Measurements from ENCODE around the gene HM13.
"Not testable (repeated sequence)": the region's sequence is repeated elsewhere in the genome, so short reads cannot be mapped to it uniquely, and the experiment has no call there.

The HM13 gene

GRCh38 chr20:31593221-31594001 lies 79.2 kb downstream of the HM13 start:
- DNase-seq, result no peak

GRCh38 chr20:31594002-31594557 lies 79.8 kb downstream of the HM13 start:
- DNase-seq, result no peak

- peak in 1 of 14 donors; percentile 4 for DNase-seq
Measured at GRCh38 chr20:31594558-31595379, 80.5 kb downstream of the HM13 start.

- DNase-seq, result no peak
Measured at GRCh38 chr20:31595380-31595653, 81.1 kb downstream of the HM13 start.

- DNase-seq, result peak in 5 of 14 donors; percentile 7 to 30 (median 13)
Measured at GRCh38 chr20:31595654-31596411, 81.6 kb downstream of the HM13 start.

- DNase-seq, result not testable (repeated sequence)
Measured at GRCh38 chr20:31596412-31596715, 82.1 kb downstream of the HM13 start.

GRCh38 chr20:31596831-31597480 lies 82.7 kb downstream of the HM13 start:
- DNase-seq, result no peak

- DNase-seq, result no peak
Measured at GRCh38 chr20:31597481-31597855, 83.2 kb downstream of the HM13 start.

- no peak for DNase-seq
Measured at GRCh38 chr20:31602431-31602778, 88.2 kb downstream of the HM13 start.

- DNase-seq, result no peak
Measured at GRCh38 chr20:31602779-31603441, 88.7 kb downstream of the HM13 start.

GRCh38 chr20:31603822-31604566 lies 89.8 kb downstream of the HM13 start:
- DNase-seq, result peak; percentile 29 to 92 (median 81)

- DNase-seq, result peak in 1 of 14 donors; percentile 62
Measured at GRCh38 chr20:31604567-31605030, 90.4 kb downstream of the HM13 start.

- peak; percentile 21 to 93 (median 83) for DNase-seq
Measured at GRCh38 chr20:31605031-31605901, 91.0 kb downstream of the HM13 start, which contains the start of gene ID1. TSS of gene ID1 (plus strand) at chr20:31605289. CDS start at chr20:31605388, 99 bp downstream.

- DNase-seq, result peak in 5 of 14 donors; percentile 7 to 57 (median 22)
Measured at GRCh38 chr20:31605902-31606803, 91.9 kb downstream of the HM13 start.

GRCh38 chr20:31606804-31607639 lies 92.8 kb downstream of the HM13 start:
- DNase-seq, result peak in 4 of 14 donors; percentile 5 to 17 (median 11)

- DNase-seq, result no peak
Measured at GRCh38 chr20:31607640-31608250, 93.5 kb downstream of the HM13 start.

GRCh38 chr20:31608251-31608945 lies 94.2 kb downstream of the HM13 start:
- peak in 9 of 14 donors; percentile 26 to 49 (median 41) for DNase-seq

Data from C1 segment of cervical spinal cord (tissue), 14 donors.